Measurements from ENCODE around the gene PAGR1. TPM values are rescaled to one million over a fixed set of nuclear protein-coding genes. Genes with fewer than 3 reads are reported as not detected.

Gene PAGR1
- polyA plus RNA-seq, 1 donor from 2014 or later: 86.8 TPM

DNA sequence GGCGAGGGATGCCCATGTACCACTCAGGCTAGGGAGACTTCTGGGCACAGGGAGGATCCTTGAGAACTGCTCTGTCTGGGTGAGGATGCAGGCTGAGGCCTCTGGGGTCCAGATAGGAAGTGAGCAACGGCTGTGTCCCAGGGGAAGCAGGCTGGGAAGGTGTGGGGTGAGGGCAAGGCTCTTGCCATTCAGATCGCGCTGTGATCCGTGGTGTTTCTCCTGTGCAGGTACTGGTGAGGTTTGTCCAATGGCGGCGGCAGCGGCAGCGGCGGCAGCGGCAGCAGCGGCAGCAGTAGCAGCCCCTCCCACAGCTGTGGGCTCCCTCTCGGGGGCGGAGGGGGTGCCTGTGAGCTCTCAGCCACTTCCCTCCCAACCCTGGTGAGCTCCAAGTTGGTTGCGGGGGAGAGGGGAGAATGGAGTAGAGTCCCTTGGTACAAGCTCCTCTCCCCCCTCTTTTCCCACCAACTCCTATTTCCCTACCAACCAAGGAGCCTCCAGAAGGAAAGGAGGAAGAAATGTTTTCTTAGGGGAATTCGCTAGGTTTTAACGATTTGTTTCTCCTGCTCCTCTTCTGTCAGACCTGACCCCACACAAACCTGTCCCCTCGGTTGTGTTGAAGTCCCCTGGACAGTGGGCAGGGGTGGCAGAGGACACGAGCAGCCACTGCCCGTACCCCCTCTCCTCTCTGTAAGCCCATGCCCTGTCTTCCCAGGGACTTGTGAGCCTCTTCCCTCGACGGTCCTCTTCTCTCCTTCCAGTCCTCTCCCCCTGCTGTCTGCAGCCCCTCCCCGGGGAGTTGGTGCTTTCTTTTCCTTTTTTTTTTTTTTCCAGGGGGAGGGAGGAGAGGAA is 5.9 kb upstream of the PAGR1 start:
- peaks cover 50% of the 10 kb centered on the region for H3K79me2 ChIP-seq (replicated peaks; ENCODE audit: insufficient read depth, low read length)
- TF ChIP-seq EZH2 (IDR thresholded peaks at IDR 0.05; ENCODE audit: borderline replicate concordance, insufficient read depth, low read length, poor library complexity, severe bottlenecking): no peak
- TF ChIP-seq POLR2AphosphoS5 (IDR thresholded peaks at IDR 0.05): no peak
- TF ChIP-seq SMC3 (conservative IDR thresholded peaks at IDR 0.05; ENCODE audit: poor library complexity): no peak
- no peak for TF ChIP-seq REST (IDR thresholded peaks at IDR 0.05; ENCODE audit: borderline replicate concordance)
- no peak for TF ChIP-seq EP300 (conservative IDR thresholded peaks at IDR 0.05; ENCODE audit: poor library complexity, severe bottlenecking)
- TF ChIP-seq RAD21 (conservative IDR thresholded peaks at IDR 0.05): no peak
- TF ChIP-seq CTCF (IDR thresholded peaks at IDR 0.05; ENCODE audit: poor library complexity, severe bottlenecking): no peak
- TF ChIP-seq MXI1 (conservative IDR thresholded peaks at IDR 0.05; ENCODE audit: poor library complexity, severe bottlenecking): no peak
- no peak for TF ChIP-seq TAF1 (IDR thresholded peaks at IDR 0.05; ENCODE audit: low read depth)
- no peak overlapping the region for H3K4me2 ChIP-seq (ENCODE audit: low read length)

GRCh38 chr16:29810699-29811169 is 5.2 kb upstream of the PAGR1 start:
- Histone ChIP-seq H3K4me3 (ENCODE audit: low read length) (peak overlapping the region; percentile 100), H3K9ac (ENCODE audit: low read length) (peak overlapping the region; percentile 99), H3F3A (ENCODE audit: insufficient read depth, low read length, poor library complexity, severe bottlenecking) (no peaks in the 10 kb centered on the region), H4K20me1 (ENCODE audit: insufficient read depth) (peaks cover 3% of the 10 kb centered on the region), H2AFZ (ENCODE audit: low read depth, low read length) (no peak overlapping the region), H3K27ac (ENCODE audit: low read length) (peak overlapping the region; percentile 98), H3K4me2 (ENCODE audit: low read length) (peak overlapping the region; percentile 87), H3K9me3 (ENCODE audit: low read length) (no peaks in the 10 kb centered on the region), H3K9me2 (ENCODE audit: insufficient read depth, low read length) (no peaks in the 10 kb centered on the region), H3K27me3 (ENCODE audit: insufficient read depth, low read depth, low read length) (no peaks in the 10 kb centered on the region), H3K36me3 (ENCODE audit: insufficient read depth, low read length) (no peaks in the 10 kb centered on the region), H3K79me2 (replicated peaks; ENCODE audit: insufficient read depth, low read length) (peaks cover 54% of the 10 kb centered on the region)
- TF ChIP-seq TAF1 (IDR thresholded peaks at IDR 0.05; ENCODE audit: low read depth): no peak
- no peak for TF ChIP-seq SMC3 (conservative IDR thresholded peaks at IDR 0.05; ENCODE audit: poor library complexity)
- no peak for TF ChIP-seq CTCF (IDR thresholded peaks at IDR 0.05; ENCODE audit: poor library complexity, severe bottlenecking)
- TF ChIP-seq RAD21 (conservative IDR thresholded peaks at IDR 0.05): no peak
- no peak for TF ChIP-seq EP300 (conservative IDR thresholded peaks at IDR 0.05; ENCODE audit: poor library complexity, severe bottlenecking)
- TF ChIP-seq EZH2 (IDR thresholded peaks at IDR 0.05; ENCODE audit: borderline replicate concordance, insufficient read depth, low read length, poor library complexity, severe bottlenecking): no peak
- no peak for TF ChIP-seq MXI1 (conservative IDR thresholded peaks at IDR 0.05; ENCODE audit: poor library complexity, severe bottlenecking)
- no peak for TF ChIP-seq POLR2AphosphoS5 (IDR thresholded peaks at IDR 0.05)
- no peak for TF ChIP-seq REST (IDR thresholded peaks at IDR 0.05; ENCODE audit: borderline replicate concordance)

More for the DNA sequence above, 5.9 kb upstream of the PAGR1 start:
- Histone ChIP-seq H3K36me3 (ENCODE audit: insufficient read depth, low read length) (no peaks in the 10 kb centered on the region), H3K9ac (ENCODE audit: low read length) (peak overlapping the region; percentile 99), H3F3A (ENCODE audit: insufficient read depth, low read length, poor library complexity, severe bottlenecking) (peaks cover 2% of the 10 kb centered on the region), H3K27ac (ENCODE audit: low read length) (peak overlapping the region; percentile 98), H4K20me1 (ENCODE audit: insufficient read depth) (peaks cover 3% of the 10 kb centered on the region), H3K27me3 (ENCODE audit: insufficient read depth, low read depth, low read length) (no peaks in the 10 kb centered on the region), H3K9me2 (ENCODE audit: insufficient read depth, low read length) (no peaks in the 10 kb centered on the region), H3K4me3 (ENCODE audit: low read length) (peak overlapping the region; percentile 100), H3K9me3 (ENCODE audit: low read length) (no peaks in the 10 kb centered on the region), H2AFZ (ENCODE audit: low read depth, low read length) (no peak overlapping the region)
